SK-N-SH (cell line): ENCODE data around the gene MRNIP.

Source experiments
- CTCF ChIP-seq: fragments of 200-600 bp; sonication (generic); IDR thresholded peaks from 2 replicates; pipeline ENCODE4 v1.6.1; 2017; ENCODE audit warnings: antibody characterized with exemption, mild to moderate bottlenecking, moderate library complexity
- GATA2 ChIP-seq: sonication (generic); formaldehyde crosslinking; IDR thresholded peaks from 2 replicates; pipeline ENCODE4 v1.5.0; 2020; ENCODE audit warnings: mild to moderate bottlenecking, missing genetic modification reagents
- JUND ChIP-seq: IDR thresholded peaks from 2 replicates; pipeline ENCODE4 v1.4.0; 2012
- MXI1 ChIP-seq: IDR thresholded peaks from 2 replicates; pipeline ENCODE4 v1.6.1; 2012; ENCODE audit warnings: mild to moderate bottlenecking, low read depth, low read length, improper control_type of control experiment
- NFIC ChIP-seq: IDR thresholded peaks from 2 replicates; pipeline ENCODE4 v1.4.0; 2012; ENCODE audit warnings: borderline replicate concordance
- RAD21 ChIP-seq: IDR thresholded peaks from 2 replicates; pipeline ENCODE4 v1.6.1; 2012; ENCODE audit warnings: mild to moderate bottlenecking, low read length
- RFX5 ChIP-seq: IDR thresholded peaks from 2 replicates; pipeline ENCODE4 v1.6.1; 2012; ENCODE audit warnings: mild to moderate bottlenecking, improper control_type of control experiment, low read length
- TAF1 ChIP-seq: IDR thresholded peaks from 2 replicates; pipeline ENCODE4 v1.6.1; 2012; ENCODE audit warnings: low read depth, mild to moderate bottlenecking, low read length, moderate library complexity, borderline replicate concordance

GRCh38 chr5:179901915-179902762, 43.5 kb upstream of the MRNIP start:
- TF ChIP-seq RFX5 (no peak), GATA2 (CRISPR knock-in tag) (no peak), MXI1 (no peak), NFIC (no peak), CTCF (no peak), JUND (no peak), TAF1 (no peak), RAD21 (no peak)
